ENCODE data around the gene PELI1.
"Not testable (repeated sequence)": the region's sequence is repeated elsewhere in the genome, so short reads cannot be mapped to it uniquely, and the experiment has no call there.

PELI1 gene

GRCh38 chr2:64120008-64120407, 24.2 kb downstream of the PELI1 start:
- DNase-seq = no peak

- DNase-seq = no peak
Observed at GRCh38 chr2:64119369-64119768, 24.9 kb downstream of the PELI1 start.

- no peak for DNase-seq
Observed at GRCh38 chr2:64115808-64116598, 28.2 kb downstream of the PELI1 start.

- DNase-seq = no peak
Observed at GRCh38 chr2:64114912-64115277, 29.3 kb downstream of the PELI1 start.

- DNase-seq = no peak
Observed at GRCh38 chr2:64114063-64114911, 29.9 kb downstream of the PELI1 start.

- no peak for DNase-seq
Observed at GRCh38 chr2:64112016-64112415, 32.2 kb downstream of the PELI1 start.

- DNase-seq = no peak
Observed at GRCh38 chr2:64111426-64111825, 32.8 kb downstream of the PELI1 start.

- DNase-seq = no peak
Observed at GRCh38 chr2:64108666-64109241, 35.5 kb downstream of the PELI1 start.

- no peak for DNase-seq
Observed at GRCh38 chr2:64106481-64106880, 37.7 kb downstream of the PELI1 start.

- peak; percentile 64 for DNase-seq
Observed at GRCh38 chr2:64105670-64106461, 38.4 kb downstream of the PELI1 start.

- DNase-seq = no peak
Observed at GRCh38 chr2:64104933-64105332, 39.3 kb downstream of the PELI1 start.

GRCh38 chr2:64102736-64103135, 41.5 kb downstream of the PELI1 start:
- DNase-seq = not testable (repeated sequence)

- no peak for DNase-seq
Observed at GRCh38 chr2:64101141-64101591, 43.1 kb downstream of the PELI1 start.

- DNase-seq = not testable (repeated sequence)
Observed at GRCh38 chr2:64100584-64100983, 43.6 kb downstream of the PELI1 start.

GRCh38 chr2:64094663-64095382, 49.4 kb downstream of the PELI1 start:
- DNase-seq = no peak

- DNase-seq = no peak
Observed at GRCh38 chr2:64093341-64093740, 50.9 kb downstream of the PELI1 start.

- DNase-seq = no peak
Observed at GRCh38 chr2:64092502-64092901, 51.7 kb downstream of the PELI1 start.

- no peak for DNase-seq
Observed at GRCh38 chr2:64090264-64090663, 54.0 kb downstream of the PELI1 start.

GRCh38 chr2:64086347-64087082, 57.7 kb downstream of the PELI1 start:
- no peak for DNase-seq

- no peak for DNase-seq
Observed at GRCh38 chr2:64085936-64086335, 58.3 kb downstream of the PELI1 start.

GRCh38 chr2:64081046-64081445, 63.2 kb downstream of the PELI1 start:
- DNase-seq = no peak

Data from islet precursor cell (in vitro differentiated cells).